Mammary epithelial cell (primary cell): ENCODE measurements around the gene CDH12.

Experiments
- EZH2 ChIP-seq: IDR thresholded peaks from 2 replicates; pipeline ENCODE4 v1.6.1; 2012; ENCODE audit warnings: low read length, inconsistent platforms, borderline replicate concordance
- TF ChIP-seq, protein P1 (sequence below), 2 donors: IDR thresholded peaks in 1 of 2; conservative IDR thresholded peaks in 1 of 2; 2 replicates each; pipeline ENCODE4 v1.5.1; 2011 to 2012; ENCODE audit warnings: inconsistent platforms in 2 of 2, low read length in 2 of 2, mild to moderate bottlenecking in 2 of 2, control low read depth in 1 of 2, low read depth in 1 of 2; ENCODE audit not compliant: insufficient read depth in 1 of 2; ENCODE audit errors: extremely low read depth in 1 of 2

DNA sequence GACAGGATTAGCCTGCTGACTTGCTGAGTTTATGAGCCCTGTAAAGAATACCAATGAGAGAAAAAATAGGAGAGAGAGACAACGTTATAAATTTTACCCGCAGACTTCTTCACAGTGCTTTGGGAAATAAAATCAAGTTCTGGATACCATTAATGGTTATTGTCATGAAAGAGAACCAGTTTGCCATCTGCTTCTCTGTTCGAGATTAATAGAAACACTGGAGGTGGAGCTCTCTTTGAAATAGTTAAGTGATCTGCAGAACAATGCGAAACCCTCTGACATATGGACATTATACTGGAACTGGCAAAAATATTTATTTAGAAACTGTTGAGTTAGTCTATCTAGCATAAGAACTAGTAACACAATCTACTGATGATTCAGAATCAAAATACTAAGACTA lies 500.7 kb downstream of the CDH12 start:
- TF ChIP-seq, protein P1, sequence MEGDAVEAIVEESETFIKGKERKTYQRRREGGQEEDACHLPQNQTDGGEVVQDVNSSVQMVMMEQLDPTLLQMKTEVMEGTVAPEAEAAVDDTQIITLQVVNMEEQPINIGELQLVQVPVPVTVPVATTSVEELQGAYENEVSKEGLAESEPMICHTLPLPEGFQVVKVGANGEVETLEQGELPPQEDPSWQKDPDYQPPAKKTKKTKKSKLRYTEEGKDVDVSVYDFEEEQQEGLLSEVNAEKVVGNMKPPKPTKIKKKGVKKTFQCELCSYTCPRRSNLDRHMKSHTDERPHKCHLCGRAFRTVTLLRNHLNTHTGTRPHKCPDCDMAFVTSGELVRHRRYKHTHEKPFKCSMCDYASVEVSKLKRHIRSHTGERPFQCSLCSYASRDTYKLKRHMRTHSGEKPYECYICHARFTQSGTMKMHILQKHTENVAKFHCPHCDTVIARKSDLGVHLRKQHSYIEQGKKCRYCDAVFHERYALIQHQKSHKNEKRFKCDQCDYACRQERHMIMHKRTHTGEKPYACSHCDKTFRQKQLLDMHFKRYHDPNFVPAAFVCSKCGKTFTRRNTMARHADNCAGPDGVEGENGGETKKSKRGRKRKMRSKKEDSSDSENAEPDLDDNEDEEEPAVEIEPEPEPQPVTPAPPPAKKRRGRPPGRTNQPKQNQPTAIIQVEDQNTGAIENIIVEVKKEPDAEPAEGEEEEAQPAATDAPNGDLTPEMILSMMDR (conservative IDR thresholded peaks at IDR 0.05 in 1 of 2, IDR thresholded peaks at IDR 0.05 in 1 of 2; ENCODE audit: extremely low read depth in 1 of 2, insufficient read depth in 1 of 2, low read depth in 1 of 2, low read length in 2 of 2) = no peak
- TF ChIP-seq EZH2 = no peak
